ENCODE results near the gene TMEM213. TPM values are rescaled to one million over a fixed set of nuclear protein-coding genes. Genes with fewer than 3 reads are reported as not detected.

The TMEM213 gene
- total RNA-seq, 6 donors from 2014 or later: 0.49 to 6.1 (median 3.6) TPM; not detected in 2

GRCh38 chr7:138755842-138756590, 41.8 kb upstream of the TMEM213 start:
- H3K9me3 ChIP-seq: no peaks in the 10 kb centered on the region
- H3K36me3 ChIP-seq: no peaks in the 10 kb centered on the region
- H3K27me3 ChIP-seq: no peaks in the 10 kb centered on the region
- DNase-seq: no peak
- no peak overlapping the region for H3K4me3 ChIP-seq
- no peak overlapping the region for H3K27ac ChIP-seq
- TF ChIP-seq POLR2A (IDR thresholded peaks at IDR 0.05) (no peak), CTCF (IDR thresholded peaks at IDR 0.05) (no peak), POLR2AphosphoS5 (IDR thresholded peaks at IDR 0.05) (no peak), EP300 (IDR thresholded peaks at IDR 0.05) (no peak)
- 84 to 89% methylated on average over 4 of the region's 4 CpGs for WGBS, 2 donors
- H3K4me1 ChIP-seq: peaks cover 0 to 4% (median 0%) of the 10 kb centered on the region in 4 donors
- ATAC-seq (ENCODE audit: low FRiP score in 2 of 2): no peak

- 76 to 80% methylated on average over 4 of the region's 4 CpGs for WGBS, 2 donors
- no peak for ATAC-seq (ENCODE audit: low FRiP score in 2 of 2)
Observed at GRCh38 chr7:138756591-138757242, 41.1 kb upstream of the TMEM213 start.

GRCh38 chr7:138768241-138768640, 29.6 kb upstream of the TMEM213 start:
- Histone ChIP-seq H3K36me3 (no peaks in the 10 kb centered on the region), H3K4me3 (no peak overlapping the region), H3K27ac (no peak overlapping the region), H3K27me3 (no peaks in the 10 kb centered on the region), H3K9me3 (no peaks in the 10 kb centered on the region), H3K4me1 (no peaks in the 10 kb centered on the region)
- ATAC-seq (ENCODE audit: low FRiP score in 2 of 2) (no peak), DNase-seq (no peak)
- 65 to 100% methylated on average over 1 to 2 of the region's 2 CpGs for WGBS, 2 donors
- TF ChIP-seq POLR2A (IDR thresholded peaks at IDR 0.05) (no peak), CTCF (IDR thresholded peaks at IDR 0.05) (no peak), EP300 (IDR thresholded peaks at IDR 0.05) (no peak), POLR2AphosphoS5 (IDR thresholded peaks at IDR 0.05) (no peak)

More at GRCh38 chr7:138756591-138757242, 41.1 kb upstream of the TMEM213 start:
- peaks cover 0 to 4% (median 0%) of the 10 kb centered on the region in 4 donors for H3K4me1 ChIP-seq
- no peak for TF ChIP-seq POLR2AphosphoS5 (IDR thresholded peaks at IDR 0.05)
- no peak for TF ChIP-seq CTCF (IDR thresholded peaks at IDR 0.05)
- TF ChIP-seq POLR2A (IDR thresholded peaks at IDR 0.05): no peak
- TF ChIP-seq EP300 (IDR thresholded peaks at IDR 0.05): no peak
- no peaks in the 10 kb centered on the region for H3K36me3 ChIP-seq
- H3K4me3 ChIP-seq: no peak overlapping the region
- no peak for DNase-seq
- no peak overlapping the region for H3K27ac ChIP-seq
- no peaks in the 10 kb centered on the region for H3K27me3 ChIP-seq
- H3K9me3 ChIP-seq: no peaks in the 10 kb centered on the region

GRCh38 chr7:138770904-138771303, 26.9 kb upstream of the TMEM213 start:
- Histone ChIP-seq H3K36me3 (no peaks in the 10 kb centered on the region), H3K9me3 (no peaks in the 10 kb centered on the region), H3K27me3 (no peaks in the 10 kb centered on the region), H3K27ac (no peak overlapping the region), H3K4me1 (no peaks in the 10 kb centered on the region), H3K4me3 (no peak overlapping the region)
- ATAC-seq (ENCODE audit: low FRiP score in 2 of 2) (no peak), DNase-seq (no peak)
- TF ChIP-seq CTCF (IDR thresholded peaks at IDR 0.05) (no peak), POLR2A (IDR thresholded peaks at IDR 0.05) (no peak), POLR2AphosphoS5 (IDR thresholded peaks at IDR 0.05) (no peak)
- WGBS, 2 donors: 92 to 93% methylated on average over 8 of the region's 8 CpGs

Data from upper lobe of left lung (tissue), 6 donors.